ENCODE results near the gene MAGEF1. TPM values are rescaled to one million over a fixed set of nuclear protein-coding genes. Genes with fewer than 3 reads are reported as not detected.

The MAGEF1 gene
- total RNA-seq, 1 donor, result 23.7 TPM

GRCh38 chr3:184713040-184713355 lies 1.1 kb upstream of the MAGEF1 start:
- no peak for DNase-seq (ENCODE audit: low read depth)
- no peak overlapping the region for H3K4me3 ChIP-seq (ENCODE audit: low read depth, low read length)
- TF ChIP-seq CTCF (IDR thresholded peaks at IDR 0.05; ENCODE audit: insufficient read depth, low read depth, low read length), result no peak

- TF ChIP-seq CTCF (IDR thresholded peaks at IDR 0.05; ENCODE audit: insufficient read depth, low read depth, low read length), result no peak
- DNase-seq (ENCODE audit: low read depth), result no peak
- peak overlapping the region; percentile 80 for H3K4me3 ChIP-seq (ENCODE audit: low read depth, low read length)
Measured at GRCh38 chr3:184712248-184713039, 580 bp upstream of the MAGEF1 start.

GRCh38 chr3:184710870-184711492 lies 883 bp downstream of the MAGEF1 start:
- H3K4me3 ChIP-seq (ENCODE audit: low read depth, low read length), result peak overlapping the region; percentile 80
- no peak for DNase-seq (ENCODE audit: low read depth)
- no peak for TF ChIP-seq CTCF (IDR thresholded peaks at IDR 0.05; ENCODE audit: insufficient read depth, low read depth, low read length)

GRCh38 chr3:184703657-184704056 lies 8.2 kb downstream of the MAGEF1 start:
- DNase-seq (ENCODE audit: low read depth), result no peak

GRCh38 chr3:184700759-184701158 lies 11.1 kb downstream of the MAGEF1 start:
- no peak for DNase-seq (ENCODE audit: low read depth)
- H3K4me3 ChIP-seq (ENCODE audit: low read depth, low read length), result no peak overlapping the region
- TF ChIP-seq CTCF (IDR thresholded peaks at IDR 0.05; ENCODE audit: insufficient read depth, low read depth, low read length), result no peak

More at GRCh38 chr3:184703657-184704056, 8.2 kb downstream of the MAGEF1 start:
- H3K4me3 ChIP-seq (ENCODE audit: low read depth, low read length), result no peak overlapping the region
- TF ChIP-seq CTCF (IDR thresholded peaks at IDR 0.05; ENCODE audit: insufficient read depth, low read depth, low read length), result no peak

GRCh38 chr3:184697845-184698244 lies 14.0 kb downstream of the MAGEF1 start:
- no peak overlapping the region for H3K4me3 ChIP-seq (ENCODE audit: low read depth, low read length)
- no peak for DNase-seq (ENCODE audit: low read depth)
- no peak for TF ChIP-seq CTCF (IDR thresholded peaks at IDR 0.05; ENCODE audit: insufficient read depth, low read depth, low read length)
